Prostate gland (tissue), 2 donors: ENCODE results near the gene SP110. TPM values are rescaled to one million over a fixed set of nuclear protein-coding genes. Genes with fewer than 3 reads are reported as not detected.

Source experiments
- DNase-seq: peaks from one replicate; pipeline ENCODE4 v3.0.0-alpha.2; 2019; ENCODE audit warnings: low spot score
- H3K27ac ChIP-seq, 2 donors: fragments of 200-600 bp; sonication (generic); 2 replicates each; pipeline ENCODE4 v1.5.1; 2017 to 2019
- H3K27me3 ChIP-seq: fragments of 200-600 bp; sonication (generic); replicated peaks from 2 replicates; pipeline ENCODE4 v1.5.1; 2019; ENCODE audit not compliant: insufficient read depth
- H3K36me3 ChIP-seq, 2 donors: fragments of 200-600 bp; sonication (generic); 1 replicate in 1 of 2; 2 replicates in 1 of 2; pipeline versions ENCODE4 v1.5.1 to v1.8.1; 2017 to 2019
- H3K4me1 ChIP-seq: fragments of 200-600 bp; sonication (generic); replicated peaks from 2 replicates; pipeline ENCODE4 v1.5.1; 2019
- H3K4me3 ChIP-seq, 2 donors: fragments of 200-600 bp; sonication (generic); 2 replicates each; pipeline ENCODE4 v1.5.1; 2017 to 2019
- H3K9me3 ChIP-seq: fragments of 200-600 bp; sonication (generic); 2 replicates; pipeline ENCODE4 v1.5.1; 2017
- POLR2A ChIP-seq: fragments of 450-650 bp; IDR thresholded peaks from one replicate; pipeline ENCODE4 v1.6.1; 2016; ENCODE audit warnings: antibody characterized with exemption, mild to moderate bottlenecking
- POLR2AphosphoS5 ChIP-seq: sonication (generic); formaldehyde crosslinking; IDR thresholded peaks from one replicate; pipeline ENCODE4 v1.6.1; 2017; ENCODE audit warnings: antibody characterized with exemption
- WGBS: methylation state at CpG from one replicate; pipeline ENCODE4 v1.1.5; 2018; 5-methylcytosine and 5-hydroxymethylcytosine counted together
- intact Hi-C: fragments of 100-400 bp; cut with DNase I; formaldehyde crosslinking; loops from one replicate; pipeline ENCODE4 v1.14.2; 2022
- total RNA-seq, 2 donors: library from RNA; depleted of rRNA; stranded (reverse); fragments of >200 nt; gene quantifications; one replicate each; pipeline ENCODE4 v1.1.0, GENCODE V29; 2016
- TF ChIP-seq, protein P1 (sequence below), 4 experiments: fragments of 200-600 bp in 2 of 4; fragments of 450-650 bp in 2 of 4; sonication (generic) in 2 of 4; IDR thresholded peaks; 1 replicate in 3 of 4; 2 replicates in 1 of 4; pipeline ENCODE4 v1.5.1; 2016 to 2019; ENCODE audit warnings: antibody characterized with exemption in 4 of 4, mild to moderate bottlenecking in 2 of 4, moderate library complexity in 2 of 4

Gene SP110
- total RNA-seq, 2 donors from 2014 or later, result 26.5 to 39.3 TPM

DNA sequence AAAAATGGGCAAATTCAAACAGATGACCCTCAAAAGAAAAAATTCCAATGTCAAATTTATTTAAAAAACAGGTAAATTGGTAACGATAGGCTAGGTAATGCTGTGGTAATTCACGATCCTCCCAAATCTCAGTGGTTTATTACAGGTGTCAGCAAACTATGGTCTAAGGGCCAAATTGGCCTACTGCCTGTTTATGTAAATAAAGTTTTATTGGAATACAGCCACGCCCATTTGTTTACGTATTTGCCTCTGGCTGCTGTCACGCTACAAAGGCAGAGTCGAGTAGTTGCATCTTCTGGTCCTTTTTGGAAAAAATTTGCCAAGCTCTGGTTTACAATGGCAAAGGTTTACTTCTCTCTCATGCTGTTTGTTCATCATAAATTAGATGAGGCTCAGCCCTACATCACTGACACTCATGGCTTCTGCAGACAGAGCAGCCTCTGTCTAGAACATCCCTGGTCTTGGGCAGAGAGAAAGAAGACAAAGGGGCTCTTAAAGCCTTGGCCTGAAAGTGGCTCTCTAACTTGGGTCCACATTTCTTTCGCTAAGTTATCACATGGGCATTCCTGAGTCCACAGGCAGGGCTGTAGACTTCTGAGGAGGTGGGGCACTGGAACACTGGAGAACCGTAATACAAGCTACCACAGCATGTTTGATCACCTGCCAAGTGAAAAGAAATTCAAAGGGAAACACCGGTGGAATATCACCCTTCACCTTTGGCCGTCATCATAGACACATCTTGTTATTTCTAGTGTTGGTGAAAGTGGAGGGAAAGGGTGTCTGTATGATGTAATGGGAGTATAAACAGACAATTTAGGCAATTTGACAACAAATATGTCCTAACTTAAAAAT, 34.8 kb downstream of the SP110 start:
- no peak for DNase-seq
- 43% methylated on average over 10 of the region's 10 CpGs for WGBS
- H3K4me1 ChIP-seq, result no peaks in the 10 kb centered on the region
- H3K27ac ChIP-seq, result no peak overlapping the region
- no peaks in the 10 kb centered on the region for H3K27me3 ChIP-seq
- H3K4me3 ChIP-seq, result no peak overlapping the region
- intact Hi-C loops, result no loop called here
- H3K36me3 ChIP-seq, result no peaks in the 10 kb centered on the region
- TF ChIP-seq POLR2AphosphoS5 (no peak), POLR2A (no peak)
- TF ChIP-seq, protein P1, sequence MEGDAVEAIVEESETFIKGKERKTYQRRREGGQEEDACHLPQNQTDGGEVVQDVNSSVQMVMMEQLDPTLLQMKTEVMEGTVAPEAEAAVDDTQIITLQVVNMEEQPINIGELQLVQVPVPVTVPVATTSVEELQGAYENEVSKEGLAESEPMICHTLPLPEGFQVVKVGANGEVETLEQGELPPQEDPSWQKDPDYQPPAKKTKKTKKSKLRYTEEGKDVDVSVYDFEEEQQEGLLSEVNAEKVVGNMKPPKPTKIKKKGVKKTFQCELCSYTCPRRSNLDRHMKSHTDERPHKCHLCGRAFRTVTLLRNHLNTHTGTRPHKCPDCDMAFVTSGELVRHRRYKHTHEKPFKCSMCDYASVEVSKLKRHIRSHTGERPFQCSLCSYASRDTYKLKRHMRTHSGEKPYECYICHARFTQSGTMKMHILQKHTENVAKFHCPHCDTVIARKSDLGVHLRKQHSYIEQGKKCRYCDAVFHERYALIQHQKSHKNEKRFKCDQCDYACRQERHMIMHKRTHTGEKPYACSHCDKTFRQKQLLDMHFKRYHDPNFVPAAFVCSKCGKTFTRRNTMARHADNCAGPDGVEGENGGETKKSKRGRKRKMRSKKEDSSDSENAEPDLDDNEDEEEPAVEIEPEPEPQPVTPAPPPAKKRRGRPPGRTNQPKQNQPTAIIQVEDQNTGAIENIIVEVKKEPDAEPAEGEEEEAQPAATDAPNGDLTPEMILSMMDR (IDR thresholded peaks at IDR 0.05), result no peak
- H3K9me3 ChIP-seq, result no peaks in the 10 kb centered on the region

DNA sequence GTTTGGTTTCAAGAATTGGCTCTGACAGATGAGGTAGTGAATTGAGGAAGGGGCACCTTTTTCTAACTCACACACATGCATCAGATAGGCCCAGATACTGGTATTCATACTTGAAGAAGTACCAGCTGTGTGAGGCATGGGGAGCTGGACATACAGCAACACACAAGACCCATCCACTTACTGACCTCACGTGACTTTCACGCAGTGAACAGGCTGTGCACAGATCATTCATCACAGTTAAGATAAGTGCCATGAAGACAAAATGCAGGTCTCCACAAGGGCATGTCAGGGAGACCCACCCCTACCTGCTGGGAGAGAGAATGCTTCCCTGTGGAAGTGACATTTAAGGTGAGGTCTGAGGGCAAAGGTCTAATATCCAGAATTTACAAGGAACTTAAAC, 38.6 kb downstream of the SP110 start:
- WGBS, result 65% methylated on average over 2 of the region's 2 CpGs
- H3K9me3 ChIP-seq, result no peaks in the 10 kb centered on the region
- H3K36me3 ChIP-seq, result peaks cover 4 to 6% of the 10 kb centered on the region in 2 donors
- no peak for DNase-seq
- no peak overlapping the region for H3K27ac ChIP-seq
- H3K27me3 ChIP-seq, result no peaks in the 10 kb centered on the region
- no peak overlapping the region for H3K4me3 ChIP-seq
- TF ChIP-seq POLR2AphosphoS5, result no peak
- TF ChIP-seq, protein P1 (IDR thresholded peaks at IDR 0.05), result no peak
- no peak for TF ChIP-seq POLR2A
- no peaks in the 10 kb centered on the region for H3K4me1 ChIP-seq
- intact Hi-C loops, result no loop called here

DNA sequence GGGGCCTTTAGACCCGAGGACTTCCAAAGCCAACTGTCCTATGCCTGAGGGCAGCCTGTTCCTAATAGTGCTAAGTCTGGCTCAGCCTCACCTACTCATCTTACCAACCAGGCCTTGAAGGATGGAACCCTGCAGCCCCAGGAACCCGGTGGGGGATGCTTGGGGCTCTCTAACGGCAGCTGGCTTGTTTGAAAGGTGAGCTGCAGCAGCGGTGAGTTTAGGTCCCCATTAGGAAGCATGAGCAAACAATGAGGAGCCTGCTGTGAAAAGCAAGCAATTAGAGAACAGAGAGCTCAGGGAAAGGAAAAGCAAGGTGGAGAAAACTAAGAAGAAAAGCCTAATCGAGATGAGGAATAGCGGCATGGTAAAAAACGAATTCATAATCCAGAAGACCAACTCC, 39.9 kb downstream of the SP110 start:
- no peak overlapping the region for H3K27ac ChIP-seq
- H3K4me1 ChIP-seq, result no peaks in the 10 kb centered on the region
- peaks cover 4 to 6% of the 10 kb centered on the region in 2 donors for H3K36me3 ChIP-seq
- H3K4me3 ChIP-seq, result no peak overlapping the region
- TF ChIP-seq POLR2AphosphoS5 (no peak), POLR2A (no peak)
- TF ChIP-seq, protein P1 (IDR thresholded peaks at IDR 0.05), result no peak
- 86% methylated on average over 7 of the region's 7 CpGs for WGBS
- no peaks in the 10 kb centered on the region for H3K9me3 ChIP-seq
- DNase-seq, result no peak
- no peaks in the 10 kb centered on the region for H3K27me3 ChIP-seq
- intact Hi-C loops, result no loop called here

DNA sequence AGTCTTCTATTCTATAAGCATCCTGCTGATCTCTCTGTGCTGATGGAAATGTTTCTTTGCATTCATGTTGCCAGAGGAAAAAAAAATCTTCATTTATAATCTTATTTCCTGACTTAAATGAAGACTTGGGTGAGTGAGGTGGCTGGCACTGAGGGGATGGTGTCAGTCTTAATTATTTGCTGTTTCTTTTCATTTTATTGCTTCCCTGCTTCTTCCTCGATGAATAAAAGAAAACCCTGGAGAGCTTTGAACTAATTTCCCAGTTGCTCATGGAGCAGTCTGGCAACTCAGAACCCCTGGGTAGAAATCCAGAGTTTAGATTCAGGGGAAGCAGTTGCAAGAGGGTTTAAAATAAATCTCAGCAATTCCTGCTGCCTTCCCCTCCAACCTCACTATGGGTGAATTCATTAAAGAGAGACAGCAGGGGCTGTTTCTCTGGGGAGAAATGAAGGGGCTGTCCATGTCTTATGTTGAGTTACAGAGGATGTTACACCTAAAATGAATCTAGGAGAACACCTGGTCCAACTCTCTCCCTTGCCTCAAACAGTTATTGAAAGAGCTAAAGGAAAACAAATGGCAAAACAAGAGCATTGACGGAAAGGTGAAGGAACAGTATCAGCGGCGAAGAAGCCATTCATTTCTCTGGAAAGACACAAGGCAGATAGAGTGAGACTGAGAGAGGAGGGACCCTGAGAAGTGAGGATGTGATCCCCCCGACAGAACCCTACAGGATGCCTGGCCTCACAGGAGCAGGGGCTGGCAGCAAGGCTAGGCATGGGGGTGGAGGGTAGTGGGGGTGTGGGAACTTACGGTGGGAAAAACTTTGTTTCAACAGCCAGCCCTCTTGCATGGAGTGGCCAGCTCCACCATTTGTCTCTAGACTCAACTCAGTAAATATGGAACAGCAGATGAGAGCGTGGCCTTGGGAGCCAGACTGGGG, 41.0 kb downstream of the SP110 start:
- no peaks in the 10 kb centered on the region for H3K27me3 ChIP-seq
- peaks cover 4 to 6% of the 10 kb centered on the region in 2 donors for H3K36me3 ChIP-seq
- no peaks in the 10 kb centered on the region for H3K4me1 ChIP-seq
- H3K4me3 ChIP-seq, result no peak overlapping the region
- WGBS, result 88% methylated on average over 7 of the region's 7 CpGs
- intact Hi-C loops, result no loop called here
- no peak for TF ChIP-seq POLR2AphosphoS5
- TF ChIP-seq, protein P1 (IDR thresholded peaks at IDR 0.05), result no peak
- no peak for TF ChIP-seq POLR2A
- H3K27ac ChIP-seq, result no peak overlapping the region
- no peak for DNase-seq
- no peaks in the 10 kb centered on the region for H3K9me3 ChIP-seq
